Measurements from ENCODE around the gene GPR4.
A peak's percentile ranks its signal among the peaks of the same experiment; 100 is the strongest.

The GPR4 gene

GRCh38 chr19:45595814-45596213 is 6.2 kb downstream of the GPR4 start:
- 0 out of 3 replicates have a peak, but pooled peaks have one; percentile 15 for ATAC-seq
- TF ChIP-seq CREB5 (CRISPR knock-in tag; IDR thresholded peaks at IDR 0.05; ENCODE audit: low read depth) (no peak), BACH2 (CRISPR knock-in tag; IDR thresholded peaks at IDR 0.05; ENCODE audit: borderline replicate concordance) (no peak), ZNF8 (CRISPR knock-in tag; IDR thresholded peaks at IDR 0.05) (no peak), ZNF70 (CRISPR knock-in tag; IDR thresholded peaks at IDR 0.05) (no peak), TOX (CRISPR knock-in tag; IDR thresholded peaks at IDR 0.05; ENCODE audit: borderline replicate concordance) (peak; percentile 54; the same call in 1 of the 2 replicates), TCF4 (CRISPR knock-in tag; IDR thresholded peaks at IDR 0.05; ENCODE audit: borderline replicate concordance) (no peak)
- TF ChIP-seq, protein P1, sequence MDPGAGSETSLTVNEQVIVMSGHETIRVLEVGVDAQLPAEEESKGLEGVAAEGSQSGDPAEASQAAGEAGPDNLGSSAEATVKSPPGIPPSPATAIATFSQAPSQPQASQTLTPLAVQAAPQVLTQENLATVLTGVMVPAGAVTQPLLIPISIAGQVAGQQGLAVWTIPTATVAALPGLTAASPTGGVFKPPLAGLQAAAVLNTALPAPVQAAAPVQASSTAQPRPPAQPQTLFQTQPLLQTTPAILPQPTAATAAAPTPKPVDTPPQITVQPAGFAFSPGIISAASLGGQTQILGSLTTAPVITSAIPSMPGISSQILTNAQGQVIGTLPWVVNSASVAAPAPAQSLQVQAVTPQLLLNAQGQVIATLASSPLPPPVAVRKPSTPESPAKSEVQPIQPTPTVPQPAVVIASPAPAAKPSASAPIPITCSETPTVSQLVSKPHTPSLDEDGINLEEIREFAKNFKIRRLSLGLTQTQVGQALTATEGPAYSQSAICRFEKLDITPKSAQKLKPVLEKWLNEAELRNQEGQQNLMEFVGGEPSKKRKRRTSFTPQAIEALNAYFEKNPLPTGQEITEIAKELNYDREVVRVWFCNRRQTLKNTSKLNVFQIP (CRISPR knock-in tag; IDR thresholded peaks at IDR 0.05; ENCODE audit: borderline replicate concordance, low read depth), result no peak

- ATAC-seq, result no peak
- TF ChIP-seq, protein P1 (CRISPR knock-in tag; IDR thresholded peaks at IDR 0.05; ENCODE audit: borderline replicate concordance, low read depth), result no peak
- TF ChIP-seq BACH2 (CRISPR knock-in tag; IDR thresholded peaks at IDR 0.05; ENCODE audit: borderline replicate concordance), result no peak
- no peak for TF ChIP-seq CSDC2 (CRISPR knock-in tag; IDR thresholded peaks at IDR 0.05)
- no peak for TF ChIP-seq ZFP3 (CRISPR knock-in tag; IDR thresholded peaks at IDR 0.05)
- TF ChIP-seq, protein P2, sequence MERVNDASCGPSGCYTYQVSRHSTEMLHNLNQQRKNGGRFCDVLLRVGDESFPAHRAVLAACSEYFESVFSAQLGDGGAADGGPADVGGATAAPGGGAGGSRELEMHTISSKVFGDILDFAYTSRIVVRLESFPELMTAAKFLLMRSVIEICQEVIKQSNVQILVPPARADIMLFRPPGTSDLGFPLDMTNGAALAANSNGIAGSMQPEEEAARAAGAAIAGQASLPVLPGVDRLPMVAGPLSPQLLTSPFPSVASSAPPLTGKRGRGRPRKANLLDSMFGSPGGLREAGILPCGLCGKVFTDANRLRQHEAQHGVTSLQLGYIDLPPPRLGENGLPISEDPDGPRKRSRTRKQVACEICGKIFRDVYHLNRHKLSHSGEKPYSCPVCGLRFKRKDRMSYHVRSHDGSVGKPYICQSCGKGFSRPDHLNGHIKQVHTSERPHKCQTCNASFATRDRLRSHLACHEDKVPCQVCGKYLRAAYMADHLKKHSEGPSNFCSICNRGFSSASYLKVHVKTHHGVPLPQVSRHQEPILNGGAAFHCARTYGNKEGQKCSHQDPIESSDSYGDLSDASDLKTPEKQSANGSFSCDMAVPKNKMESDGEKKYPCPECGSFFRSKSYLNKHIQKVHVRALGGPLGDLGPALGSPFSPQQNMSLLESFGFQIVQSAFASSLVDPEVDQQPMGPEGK (CRISPR knock-in tag; IDR thresholded peaks at IDR 0.05; ENCODE audit: borderline replicate concordance), result no peak
- no peak for TF ChIP-seq TSHZ2 (CRISPR knock-in tag; IDR thresholded peaks at IDR 0.05)
- no peak for TF ChIP-seq ZNF8 (CRISPR knock-in tag; IDR thresholded peaks at IDR 0.05)
Measured at GRCh38 chr19:45593520-45593919, 8.5 kb downstream of the GPR4 start.

- no peak for ATAC-seq
- TF ChIP-seq SNAI2 (CRISPR knock-in tag; IDR thresholded peaks at IDR 0.05), result no peak
- TF ChIP-seq ZNF8 (CRISPR knock-in tag; IDR thresholded peaks at IDR 0.05), result no peak
- TF ChIP-seq ESRRG (CRISPR knock-in tag; IDR thresholded peaks at IDR 0.05), result no peak
- TF ChIP-seq ZNF565 (CRISPR knock-in tag; conservative IDR thresholded peaks at IDR 0.05; ENCODE audit: low read depth), result no peak
Measured at GRCh38 chr19:45592366-45592765, 9.6 kb downstream of the GPR4 start.

DNA sequence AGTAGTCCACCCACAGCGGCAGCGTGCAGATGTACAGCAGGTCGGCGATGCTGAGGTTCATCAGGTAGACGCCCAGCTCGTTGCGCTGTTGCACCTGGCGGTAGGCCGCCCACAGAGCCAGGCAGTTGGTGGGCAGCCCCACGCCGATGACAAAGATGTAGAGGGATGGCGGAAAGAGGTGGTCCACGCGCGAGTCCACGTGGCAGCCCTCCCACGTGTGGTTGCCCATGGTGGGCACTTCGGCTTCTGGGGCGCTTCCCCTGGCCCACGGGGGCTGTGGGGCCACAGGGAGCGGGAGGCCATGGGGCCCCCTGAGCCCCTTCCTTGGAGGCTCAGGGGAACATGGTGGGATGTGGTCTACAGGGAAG is 10.4 kb downstream of the GPR4 start:
- no peak for ATAC-seq
- TF ChIP-seq SNAI2 (CRISPR knock-in tag; IDR thresholded peaks at IDR 0.05), result no peak
- TF ChIP-seq BACH2 (CRISPR knock-in tag; IDR thresholded peaks at IDR 0.05; ENCODE audit: borderline replicate concordance), result no peak
- no peak for TF ChIP-seq ZNF565 (CRISPR knock-in tag; conservative IDR thresholded peaks at IDR 0.05; ENCODE audit: low read depth)
- TF ChIP-seq, protein P1 (CRISPR knock-in tag; IDR thresholded peaks at IDR 0.05; ENCODE audit: borderline replicate concordance, low read depth), result no peak
- TF ChIP-seq GLIS3 (CRISPR knock-in tag; IDR thresholded peaks at IDR 0.05), result no peak
- TF ChIP-seq ZFP30 (CRISPR knock-in tag; IDR thresholded peaks at IDR 0.05), result no peak
- no peak for TF ChIP-seq ZNF8 (CRISPR knock-in tag; IDR thresholded peaks at IDR 0.05)
- TF ChIP-seq TSHZ2 (CRISPR knock-in tag; IDR thresholded peaks at IDR 0.05), result no peak
- TF ChIP-seq ZC3H10 (CRISPR knock-in tag; IDR thresholded peaks at IDR 0.05), result no peak
- TF ChIP-seq, protein P2 (CRISPR knock-in tag; IDR thresholded peaks at IDR 0.05; ENCODE audit: borderline replicate concordance), result no peak

Measured in SK-N-SH treated with all-trans-retinoic acid at 6 μM for 48 hours (cell line).